ENCODE results near the gene AHDC1.

DNA sequence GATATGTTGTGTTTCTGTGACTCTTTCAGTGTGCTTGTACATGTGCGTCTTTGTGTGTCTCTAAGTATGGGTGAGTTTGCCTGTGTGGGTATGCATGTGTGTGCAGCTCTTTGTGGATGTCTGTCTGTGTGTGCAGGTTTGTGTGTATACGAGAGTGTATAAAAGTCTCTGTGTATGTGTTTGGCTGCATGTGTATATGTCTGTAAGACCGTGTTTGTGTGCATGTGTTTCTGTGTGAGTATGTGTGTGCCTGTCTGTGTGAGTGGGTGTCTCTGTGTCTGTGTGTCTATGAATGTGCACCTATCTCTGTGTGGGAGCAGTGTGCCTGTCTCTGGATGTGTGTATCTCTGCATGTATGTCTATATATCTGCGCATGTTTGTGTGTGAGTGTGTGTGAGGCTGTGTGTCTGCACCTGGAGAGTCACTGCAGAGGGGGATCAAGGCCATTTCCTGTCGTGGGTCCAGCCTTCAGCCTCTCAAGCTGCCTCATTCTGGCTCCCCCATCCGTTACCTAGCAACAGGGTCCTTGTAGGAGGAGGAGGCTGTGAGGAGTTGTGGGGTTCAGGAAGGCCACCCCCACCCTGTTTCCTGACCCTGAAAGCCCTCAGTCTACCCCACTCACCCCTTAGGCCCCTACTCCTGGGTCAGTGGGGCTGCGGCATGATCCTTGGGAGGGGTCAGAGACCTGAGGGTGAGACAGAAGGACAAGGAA is 20.7 kb upstream of the AHDC1 start:
- TF ChIP-seq POLR2A (IDR thresholded peaks at IDR 0.05; ENCODE audit: low read depth): no peak
- TF ChIP-seq, protein P1, sequence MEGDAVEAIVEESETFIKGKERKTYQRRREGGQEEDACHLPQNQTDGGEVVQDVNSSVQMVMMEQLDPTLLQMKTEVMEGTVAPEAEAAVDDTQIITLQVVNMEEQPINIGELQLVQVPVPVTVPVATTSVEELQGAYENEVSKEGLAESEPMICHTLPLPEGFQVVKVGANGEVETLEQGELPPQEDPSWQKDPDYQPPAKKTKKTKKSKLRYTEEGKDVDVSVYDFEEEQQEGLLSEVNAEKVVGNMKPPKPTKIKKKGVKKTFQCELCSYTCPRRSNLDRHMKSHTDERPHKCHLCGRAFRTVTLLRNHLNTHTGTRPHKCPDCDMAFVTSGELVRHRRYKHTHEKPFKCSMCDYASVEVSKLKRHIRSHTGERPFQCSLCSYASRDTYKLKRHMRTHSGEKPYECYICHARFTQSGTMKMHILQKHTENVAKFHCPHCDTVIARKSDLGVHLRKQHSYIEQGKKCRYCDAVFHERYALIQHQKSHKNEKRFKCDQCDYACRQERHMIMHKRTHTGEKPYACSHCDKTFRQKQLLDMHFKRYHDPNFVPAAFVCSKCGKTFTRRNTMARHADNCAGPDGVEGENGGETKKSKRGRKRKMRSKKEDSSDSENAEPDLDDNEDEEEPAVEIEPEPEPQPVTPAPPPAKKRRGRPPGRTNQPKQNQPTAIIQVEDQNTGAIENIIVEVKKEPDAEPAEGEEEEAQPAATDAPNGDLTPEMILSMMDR (IDR thresholded peaks at IDR 0.05): no peak

Measured in esophagus muscularis mucosa (tissue), 3 donors.